ENCODE data around the gene PIP5K1C.
A peak's percentile ranks its signal among the peaks of the same experiment; 100 is the strongest.
"Not testable (repeated sequence)": the region's sequence is repeated elsewhere in the genome, so short reads cannot be mapped to it uniquely, and the experiment has no call there.

PIP5K1C gene

GRCh38 chr19:3586707-3587346, 113.4 kb downstream of the PIP5K1C start:
- H3K4me3 ChIP-seq (ENCODE audit: insufficient read depth, low read depth, low read length, poor library complexity, severe bottlenecking): no peak overlapping the region
- H3K27me3 ChIP-seq (replicated peaks; ENCODE audit: control insufficient read depth, insufficient read depth, low read length, poor library complexity, severe bottlenecking): no peaks in the 10 kb centered on the region
- no peak for DNase-seq
- H3K4me1 ChIP-seq (ENCODE audit: control insufficient read depth, insufficient read depth, low read length, poor library complexity, severe bottlenecking): peaks cover 4% of the 10 kb centered on the region
- no peaks in the 10 kb centered on the region for H3K9me3 ChIP-seq (ENCODE audit: control insufficient read depth, low read length)
- no peaks in the 10 kb centered on the region for H3K36me3 ChIP-seq (ENCODE audit: control insufficient read depth, insufficient read depth, low read length)
- no peak overlapping the region for H3K27ac ChIP-seq (ENCODE audit: insufficient read depth, low read length, poor library complexity, severe bottlenecking)

GRCh38 chr19:3586127-3586626, 114.1 kb downstream of the PIP5K1C start:
- H3K4me3 ChIP-seq (ENCODE audit: insufficient read depth, low read depth, low read length, poor library complexity, severe bottlenecking): peak overlapping the region; percentile 46
- H3K27ac ChIP-seq (ENCODE audit: insufficient read depth, low read length, poor library complexity, severe bottlenecking): no peak overlapping the region
- DNase-seq: no peak
- H3K4me1 ChIP-seq (ENCODE audit: control insufficient read depth, insufficient read depth, low read length, poor library complexity, severe bottlenecking): peaks cover 4% of the 10 kb centered on the region
- H3K27me3 ChIP-seq (replicated peaks; ENCODE audit: control insufficient read depth, insufficient read depth, low read length, poor library complexity, severe bottlenecking): no peaks in the 10 kb centered on the region
- H3K9me3 ChIP-seq (ENCODE audit: control insufficient read depth, low read length): no peaks in the 10 kb centered on the region
- no peaks in the 10 kb centered on the region for H3K36me3 ChIP-seq (ENCODE audit: control insufficient read depth, insufficient read depth, low read length)

GRCh38 chr19:3585301-3586126, 114.8 kb downstream of the PIP5K1C start, which contains the start of gene GIPC3:
TSS of gene GIPC3 (plus strand) at chr19:3585478. CDS start at chr19:3585598, 120 bp downstream.
- Histone ChIP-seq H3K4me1 (ENCODE audit: control insufficient read depth, insufficient read depth, low read length, poor library complexity, severe bottlenecking) (peaks cover 4% of the 10 kb centered on the region), H3K9me3 (ENCODE audit: control insufficient read depth, low read length) (no peaks in the 10 kb centered on the region), H3K36me3 (ENCODE audit: control insufficient read depth, insufficient read depth, low read length) (no peaks in the 10 kb centered on the region), H3K27me3 (replicated peaks; ENCODE audit: control insufficient read depth, insufficient read depth, low read length, poor library complexity, severe bottlenecking) (no peaks in the 10 kb centered on the region), H3K27ac (ENCODE audit: insufficient read depth, low read length, poor library complexity, severe bottlenecking) (no peak within 1 kb of the TSS), H3K4me3 (ENCODE audit: insufficient read depth, low read depth, low read length, poor library complexity, severe bottlenecking) (peak within 1 kb of the TSS; percentile 46)
- DNase-seq: no peak

- not testable (repeated sequence) for H3K27me3 ChIP-seq (replicated peaks; ENCODE audit: control insufficient read depth, insufficient read depth, low read length, poor library complexity, severe bottlenecking); H3K4me3 ChIP-seq (ENCODE audit: insufficient read depth, low read depth, low read length, poor library complexity, severe bottlenecking); H3K9me3 ChIP-seq (ENCODE audit: control insufficient read depth, low read length); H3K27ac ChIP-seq (ENCODE audit: insufficient read depth, low read length, poor library complexity, severe bottlenecking); H3K4me1 ChIP-seq (ENCODE audit: control insufficient read depth, insufficient read depth, low read length, poor library complexity, severe bottlenecking); DNase-seq; H3K36me3 ChIP-seq (ENCODE audit: control insufficient read depth, insufficient read depth, low read length)
Measured at GRCh38 chr19:3584036-3584802, 116.0 kb downstream of the PIP5K1C start.

- H3K9me3 ChIP-seq (ENCODE audit: control insufficient read depth, low read length); DNase-seq; H3K36me3 ChIP-seq (ENCODE audit: control insufficient read depth, insufficient read depth, low read length); H3K4me1 ChIP-seq (ENCODE audit: control insufficient read depth, insufficient read depth, low read length, poor library complexity, severe bottlenecking); H3K4me3 ChIP-seq (ENCODE audit: insufficient read depth, low read depth, low read length, poor library complexity, severe bottlenecking); H3K27me3 ChIP-seq (replicated peaks; ENCODE audit: control insufficient read depth, insufficient read depth, low read length, poor library complexity, severe bottlenecking); H3K27ac ChIP-seq (ENCODE audit: insufficient read depth, low read length, poor library complexity, severe bottlenecking): not testable (repeated sequence)
Measured at GRCh38 chr19:3581792-3582191, 118.5 kb downstream of the PIP5K1C start.
